Eye (tissue), 1 donor: ENCODE measurements around the gene SUSD3.
"Not testable (repeated sequence)": the region's sequence is repeated elsewhere in the genome, so short reads cannot be mapped to it uniquely, and the experiment has no call there.

Experiments
- DNase-seq: peaks from one replicate; pipeline ENCODE4 v3.0.0-alpha.2; 2015

SUSD3 gene

DNA sequence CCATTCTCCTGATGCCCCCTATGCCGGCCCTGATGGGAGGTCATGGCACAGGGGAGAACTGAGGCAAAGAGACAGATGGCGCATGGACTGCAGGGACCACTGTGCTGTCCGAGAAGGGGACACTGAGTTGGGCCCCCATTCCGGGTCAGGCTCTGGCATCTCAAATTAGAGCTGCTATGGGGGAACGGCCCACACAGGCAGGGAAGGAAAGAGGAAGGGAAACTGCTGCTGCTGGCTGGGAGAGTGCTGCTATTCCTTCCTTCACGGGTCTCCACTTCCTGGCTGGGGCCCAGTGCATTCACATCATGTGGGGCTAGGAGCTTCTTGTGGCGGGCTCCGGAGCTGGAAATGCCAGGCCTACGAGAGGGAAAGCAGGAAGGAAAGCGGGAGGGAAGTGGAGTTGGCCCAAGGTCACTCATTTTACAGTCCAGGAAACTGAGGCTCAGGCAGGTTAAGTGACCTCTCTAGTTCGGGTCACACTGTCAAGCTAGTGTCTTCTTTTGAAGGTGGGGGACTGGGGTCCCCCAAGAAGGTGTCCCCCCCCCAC is 36.2 kb downstream of the SUSD3 start:
- DNase-seq, result peak; percentile 55

DNA sequence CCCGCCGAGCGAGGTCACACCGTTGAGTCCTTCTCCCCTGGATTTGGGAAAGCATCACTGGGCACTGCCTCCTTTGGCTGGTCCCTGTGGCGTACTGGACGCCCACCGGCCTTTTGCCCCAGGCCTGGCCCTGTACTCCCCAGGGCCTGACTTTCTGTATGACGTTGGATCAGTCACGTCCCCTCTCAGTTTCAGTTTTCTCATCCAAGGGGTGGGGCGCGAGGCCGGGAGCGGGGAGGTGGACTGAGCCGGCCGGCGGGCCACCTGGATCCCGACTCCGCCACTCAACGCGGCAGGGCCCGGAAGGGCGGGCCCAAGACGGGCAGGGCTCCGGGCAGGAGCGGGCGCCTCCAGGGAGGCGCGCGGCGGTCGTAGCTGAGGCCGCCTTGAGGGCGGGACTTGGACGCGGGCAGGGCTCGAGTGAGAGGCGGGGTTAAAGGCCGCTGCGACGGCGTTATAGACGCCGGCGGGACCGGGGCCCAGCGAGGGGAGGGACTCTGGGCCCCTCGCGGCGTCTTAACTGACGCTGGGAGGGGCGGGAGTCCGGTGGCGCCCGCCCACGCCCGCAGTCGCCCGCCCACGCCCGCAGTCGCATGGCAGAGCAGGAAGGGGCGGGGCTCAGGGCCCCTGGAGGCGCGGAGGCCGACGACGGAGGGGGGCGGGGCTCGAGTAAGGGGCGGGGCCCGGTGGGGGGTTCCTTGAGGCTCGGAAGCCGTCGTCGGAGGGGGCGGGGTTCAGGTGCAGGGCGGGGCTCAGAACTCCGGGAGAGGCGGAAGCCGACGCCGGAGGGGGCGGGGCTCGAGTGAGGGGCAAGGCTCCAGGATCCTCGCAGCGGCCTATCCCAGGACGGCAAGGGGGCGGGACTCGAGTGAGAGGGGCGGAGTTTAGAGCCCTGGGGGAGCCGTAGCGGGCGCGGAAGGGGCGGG is 37.0 kb downstream of the SUSD3 start:
- DNase-seq, result peak; percentile 100

DNA sequence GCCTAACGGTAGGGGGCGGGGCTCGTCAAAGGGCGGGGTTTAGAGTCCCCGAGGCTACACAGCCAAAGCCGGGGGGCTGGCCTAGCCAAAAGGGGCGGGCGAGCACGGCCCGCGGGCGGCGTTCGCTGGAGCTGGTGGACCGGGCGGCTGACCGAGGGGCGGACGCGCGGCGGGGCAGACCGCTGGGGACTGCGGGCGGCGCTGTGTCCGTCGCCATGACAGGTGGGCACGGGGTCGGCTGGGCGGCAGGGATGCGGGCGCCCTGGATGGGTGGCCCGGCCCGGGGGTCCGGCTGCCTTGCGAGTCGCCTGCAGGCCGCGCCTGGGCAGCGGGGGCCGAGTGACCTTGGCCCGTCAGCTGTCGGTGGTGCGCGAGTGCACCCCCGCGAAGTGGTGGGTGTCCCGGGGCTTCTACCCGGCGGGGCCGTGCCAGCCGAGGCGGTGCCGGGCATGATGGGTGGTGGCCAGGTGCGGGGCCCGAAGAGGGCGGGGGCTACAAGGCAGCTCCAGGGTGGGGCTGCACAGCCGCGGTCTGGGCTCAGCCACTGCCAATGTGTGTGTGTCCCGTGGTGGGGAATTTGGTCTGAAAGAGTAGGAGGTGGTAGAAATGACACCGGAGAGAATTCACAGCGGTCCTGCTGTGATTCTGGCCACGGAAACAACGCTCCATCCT is 37.8 kb downstream of the SUSD3 start, which contains the start of gene CARD19:
Gene CARD19 (plus strand): TSS at position 87 of the 672 bp plus-strand sequence. CDS start 129 bp downstream, at position 216.
- no peak for DNase-seq

DNA sequence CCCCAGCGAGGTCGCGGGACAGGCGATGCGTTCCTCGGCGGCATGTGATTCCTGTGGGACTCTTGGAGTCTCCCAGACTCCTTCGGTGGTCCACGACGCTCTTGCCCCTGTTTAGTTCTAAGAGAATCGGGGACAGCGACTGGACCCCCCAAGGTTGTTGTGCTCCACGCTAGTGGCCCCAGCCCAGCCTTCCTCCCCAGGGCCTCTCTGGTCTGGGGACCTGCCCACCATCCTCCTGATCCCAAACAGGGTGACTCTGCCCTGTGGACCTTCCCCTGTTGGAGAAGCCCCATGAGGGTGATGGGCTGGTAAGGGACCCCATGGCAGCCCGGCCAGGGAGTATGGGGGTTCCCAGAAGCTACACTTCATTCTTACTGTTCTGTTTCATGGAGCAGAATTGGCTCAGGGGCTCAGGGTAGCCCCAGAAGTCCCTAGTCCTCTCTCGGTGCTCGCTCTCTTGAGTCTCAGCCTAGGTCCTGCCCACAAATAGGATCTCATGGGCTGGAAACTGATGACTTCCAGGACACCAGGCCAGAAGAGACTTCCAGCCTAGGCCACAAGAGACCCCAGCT is 38.4 kb downstream of the SUSD3 start:
- no peak for DNase-seq

DNA sequence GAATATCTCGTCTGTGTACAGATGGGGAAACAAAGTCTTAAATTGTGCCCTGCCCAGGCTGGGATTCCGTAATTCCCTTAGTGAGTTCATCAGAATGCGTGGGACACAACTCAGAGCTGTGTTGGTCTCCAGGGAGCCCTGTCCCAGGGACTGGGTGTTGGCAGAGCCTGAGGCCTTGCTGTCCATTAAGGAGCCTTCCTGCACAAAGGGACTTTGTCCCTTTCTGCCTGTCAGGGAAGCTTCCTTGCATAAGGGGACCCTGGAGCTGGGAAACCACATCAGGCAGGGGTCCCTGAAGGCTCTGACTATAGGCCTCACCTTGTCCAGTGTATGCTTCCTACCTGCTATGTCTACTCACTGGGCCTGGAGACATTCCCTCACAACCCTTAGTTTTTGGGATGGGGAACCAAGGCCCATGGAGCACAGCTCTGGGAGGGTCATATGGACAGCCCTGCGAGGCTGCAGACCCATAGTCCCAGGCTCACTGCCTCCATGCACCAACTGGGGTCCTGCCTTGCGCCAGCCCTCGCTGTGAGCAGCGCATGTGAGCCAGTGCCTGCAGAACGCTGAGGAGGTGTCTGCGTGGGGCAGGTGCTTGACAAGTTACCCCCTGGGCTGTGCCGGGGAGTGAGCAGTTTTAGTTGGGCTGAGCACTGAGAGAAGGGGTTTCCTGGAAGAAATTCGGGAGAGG is 39.2 kb downstream of the SUSD3 start:
- no peak for DNase-seq

DNA sequence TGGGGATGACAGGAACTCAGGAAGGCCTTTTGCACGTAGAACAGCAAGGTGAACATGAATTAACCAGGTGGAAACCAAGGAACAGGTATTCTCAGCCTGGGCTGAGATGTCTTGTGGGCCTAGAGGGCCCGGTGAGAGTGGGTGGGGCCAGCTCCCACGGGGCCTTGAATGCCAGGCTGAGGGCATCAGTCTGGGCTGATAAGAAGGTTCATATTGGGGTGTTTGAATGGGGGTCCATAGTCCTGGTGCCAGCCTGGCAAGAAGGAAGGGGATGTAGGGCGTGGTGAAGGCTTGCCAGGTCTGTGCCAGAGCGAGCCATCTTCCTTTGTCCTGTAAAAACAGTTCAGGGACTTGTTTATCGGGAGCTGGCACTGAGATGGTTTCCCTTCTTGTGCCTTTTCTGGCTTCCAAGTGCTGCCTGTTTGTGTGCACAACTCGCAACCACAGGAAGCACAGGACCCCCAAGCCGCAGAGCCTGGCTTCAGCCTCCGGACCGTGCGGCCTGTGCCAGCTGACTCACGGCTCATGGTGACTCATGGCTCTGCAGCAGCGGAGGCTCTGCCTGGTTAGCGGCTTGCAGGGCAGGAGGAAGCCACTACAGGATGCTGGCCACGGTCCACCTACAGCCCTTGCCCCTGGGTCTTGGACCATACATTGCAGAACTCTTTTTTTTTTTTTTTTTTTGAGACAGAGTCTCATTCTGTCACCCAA is 39.9 kb downstream of the SUSD3 start:
- DNase-seq, result no peak

DNA sequence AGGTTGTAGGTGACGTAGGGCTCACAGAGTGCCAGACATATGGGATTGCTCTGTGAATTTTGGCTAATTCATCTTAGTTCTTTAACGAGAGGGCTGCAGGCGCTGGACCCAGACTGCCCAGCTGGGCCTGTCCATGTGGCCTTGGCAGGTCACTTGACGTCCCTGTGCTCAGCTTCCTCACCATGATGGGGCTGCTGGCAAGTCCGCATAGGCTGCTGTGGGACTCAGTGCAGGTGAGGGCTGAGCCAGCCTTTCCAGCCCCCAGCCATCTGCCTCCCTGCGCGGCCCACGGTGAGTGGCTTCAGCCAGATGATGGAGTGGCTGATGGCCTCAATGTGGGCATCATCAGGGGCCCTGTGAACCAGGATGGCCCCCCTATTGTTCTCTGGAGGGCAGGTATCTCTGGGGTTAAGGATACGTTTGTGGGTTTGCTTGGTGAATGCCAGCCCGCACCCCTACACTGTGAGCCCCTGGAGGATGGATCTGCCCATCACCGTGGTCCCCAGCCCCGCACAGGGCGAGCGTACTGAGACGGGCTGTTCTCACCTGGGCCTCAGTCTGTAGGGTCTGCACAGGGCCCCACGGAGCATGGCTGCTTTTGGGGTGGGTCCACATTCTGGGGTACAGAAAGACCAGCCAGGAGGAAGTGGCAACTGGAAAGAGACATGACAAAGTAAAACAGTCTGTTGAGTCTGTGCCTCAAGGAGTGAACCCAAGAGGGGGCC is 41.2 kb downstream of the SUSD3 start:
- DNase-seq, result no peak

DNA sequence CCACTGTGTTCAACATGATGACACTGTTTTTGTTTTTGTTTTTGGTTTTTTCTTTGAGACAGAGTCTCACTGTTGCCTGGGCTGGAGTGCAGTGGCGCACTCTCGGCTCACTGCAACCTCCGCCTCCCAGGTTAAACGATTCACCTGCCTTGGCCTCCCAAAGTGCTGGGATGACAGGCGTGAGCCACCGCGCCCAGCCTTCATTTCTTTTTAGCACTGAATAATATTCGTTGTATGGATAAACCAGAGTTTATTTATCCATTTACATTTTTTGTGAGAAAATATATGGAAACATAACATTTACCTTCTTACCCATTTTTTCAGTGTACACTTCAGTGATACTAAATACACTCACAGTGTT is 41.8 kb downstream of the SUSD3 start:
- DNase-seq, result no peak

DNA sequence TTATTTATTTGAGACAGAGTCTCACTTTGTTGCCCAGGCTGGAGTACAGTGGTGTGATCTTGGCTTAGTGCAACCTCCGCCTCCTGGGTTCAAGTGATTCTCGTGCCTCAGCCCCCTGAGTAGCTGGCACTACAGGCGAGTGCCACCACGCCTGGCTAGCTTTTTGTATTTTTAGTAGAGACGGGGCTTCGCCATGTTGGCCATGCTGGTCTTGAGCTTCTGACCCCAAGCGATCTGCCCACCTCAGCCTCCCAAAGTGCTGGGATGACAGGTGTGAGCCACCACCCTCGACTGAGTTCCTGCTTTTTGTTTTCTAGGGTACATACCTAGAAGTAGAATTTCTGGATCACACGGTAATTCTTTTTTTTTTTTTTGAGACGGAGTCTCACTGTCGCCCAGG is 42.6 kb downstream of the SUSD3 start:
- DNase-seq, result not testable (repeated sequence)

DNA sequence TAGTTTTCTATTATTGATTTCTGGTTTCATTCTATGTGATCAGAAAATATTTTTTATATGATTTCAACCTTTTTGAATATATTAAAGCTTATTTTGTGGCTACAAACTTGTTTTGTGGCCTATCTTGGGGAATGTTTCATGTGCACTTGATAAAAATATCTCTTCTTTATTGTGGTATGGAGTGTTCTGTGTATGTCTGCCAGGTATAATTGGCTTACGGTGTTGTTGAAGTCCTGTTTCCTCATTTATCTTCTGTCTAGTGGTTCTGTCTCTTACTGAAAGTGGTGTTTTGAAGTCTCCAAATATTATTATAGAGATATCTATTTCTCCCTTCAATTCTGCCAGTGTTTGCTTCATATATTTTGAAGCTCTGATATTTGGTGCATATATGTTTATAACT is 47.1 kb downstream of the SUSD3 start:
- no peak for DNase-seq

DNA sequence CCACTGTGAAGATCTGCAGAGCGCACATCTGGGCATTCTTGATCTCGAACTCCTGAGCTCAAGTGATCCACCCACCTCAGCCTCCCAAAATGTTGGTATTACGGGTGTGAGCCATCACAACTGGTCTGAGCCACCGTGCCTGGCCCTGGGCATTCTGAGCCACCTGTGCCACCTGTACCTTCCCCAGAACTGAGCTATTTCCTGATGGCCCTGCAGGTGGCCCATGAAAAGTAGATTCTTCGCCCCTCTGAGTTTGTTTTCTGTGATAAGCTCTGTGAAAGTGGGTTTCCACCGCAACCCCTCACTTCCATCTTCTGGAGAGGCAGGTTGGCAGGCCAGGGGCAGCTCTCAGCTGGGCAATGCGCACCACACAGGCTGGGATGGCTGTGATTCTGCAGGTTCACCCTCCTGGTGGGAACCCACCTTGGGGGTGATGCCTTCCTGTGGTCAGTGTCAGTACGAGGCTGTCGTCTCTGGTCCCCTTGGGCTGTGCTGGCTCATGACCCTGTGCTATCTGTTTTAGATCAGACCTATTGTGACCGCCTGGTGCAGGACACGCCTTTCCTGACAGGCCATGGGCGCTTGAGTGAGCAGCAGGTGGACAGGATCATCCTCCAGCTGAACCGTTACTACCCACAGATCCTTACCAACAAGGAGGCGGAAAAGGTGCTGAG is 48.8 kb downstream of the SUSD3 start:
- no peak for DNase-seq

DNA sequence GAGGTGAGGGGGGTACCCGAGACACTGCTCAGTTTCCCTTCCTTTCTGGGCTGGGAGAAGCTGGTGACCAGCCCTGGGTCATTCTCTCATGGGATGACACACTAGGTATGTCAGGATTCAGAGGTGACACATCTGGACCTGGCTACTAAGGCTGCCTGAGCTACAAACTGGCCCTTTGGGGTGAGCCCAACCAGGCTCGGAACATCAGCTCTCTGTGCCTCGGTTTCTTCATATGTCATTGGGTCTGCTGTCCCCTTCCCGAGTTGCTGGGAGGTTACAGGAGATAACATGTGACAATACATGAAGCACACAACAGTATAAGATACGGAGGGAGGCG is 49.3 kb downstream of the SUSD3 start:
- no peak for DNase-seq

DNA sequence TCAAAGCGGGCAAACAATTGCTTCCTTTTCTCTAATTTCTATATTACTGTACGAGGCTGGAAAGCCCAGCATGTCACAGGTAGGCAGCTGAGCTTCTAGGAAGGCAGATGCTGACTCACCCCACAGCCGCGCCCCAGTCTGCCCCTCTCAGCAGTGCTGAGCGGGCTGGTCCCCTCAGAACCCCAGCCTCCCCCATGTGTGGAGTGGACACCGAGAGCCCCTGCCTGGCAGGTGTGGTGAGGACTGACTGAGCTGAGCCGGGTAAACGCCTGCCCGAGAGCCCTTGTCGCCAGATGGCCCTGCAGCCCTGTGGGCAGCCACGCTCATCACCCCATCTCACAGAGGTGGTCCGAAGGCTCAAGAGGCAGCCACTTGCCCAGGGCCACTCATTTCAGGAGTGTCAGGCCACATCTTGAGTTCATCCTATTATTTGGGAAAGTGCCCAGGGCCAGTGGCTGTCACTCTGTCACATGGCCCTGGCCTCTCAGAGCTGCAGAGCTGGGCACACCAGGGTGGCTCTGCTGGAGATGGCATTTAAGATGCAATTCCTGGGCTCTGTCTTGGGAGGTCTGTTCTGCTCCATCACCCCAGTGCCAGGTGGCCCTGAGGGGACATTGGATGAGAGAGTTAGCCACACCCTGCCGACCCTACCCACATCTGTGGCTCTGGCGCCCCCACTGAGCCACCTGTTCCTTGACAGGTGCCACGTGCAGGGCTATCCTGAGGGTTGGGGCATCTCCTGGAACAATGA is 50.0 kb downstream of the SUSD3 start:
- DNase-seq, result no peak

DNA sequence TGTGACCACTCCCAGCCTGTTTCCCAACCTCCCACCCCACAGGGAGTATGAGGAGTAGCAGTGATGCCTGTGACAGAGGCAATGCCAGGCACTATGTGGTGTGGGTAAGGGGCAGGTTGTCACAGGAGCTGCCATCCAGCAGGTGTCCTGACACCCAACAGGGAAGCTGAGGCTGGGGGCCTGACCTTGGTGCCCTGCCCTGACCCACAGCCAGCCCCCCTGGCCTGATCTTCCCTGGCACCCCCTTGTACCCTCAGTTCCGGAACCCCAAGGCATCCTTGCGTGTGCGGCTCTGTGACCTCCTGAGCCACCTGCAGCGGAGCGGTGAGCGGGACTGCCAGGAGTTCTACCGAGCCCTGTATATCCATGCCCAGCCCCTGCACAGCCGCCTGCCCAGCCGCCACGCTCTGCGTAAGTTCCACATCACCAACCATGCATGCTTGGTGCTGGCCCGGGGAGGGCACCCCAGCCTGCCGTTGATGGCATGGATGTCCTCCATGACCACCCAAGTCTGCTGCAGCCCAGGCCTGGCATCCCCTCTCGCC is 51.9 kb downstream of the SUSD3 start:
- DNase-seq, result no peak

DNA sequence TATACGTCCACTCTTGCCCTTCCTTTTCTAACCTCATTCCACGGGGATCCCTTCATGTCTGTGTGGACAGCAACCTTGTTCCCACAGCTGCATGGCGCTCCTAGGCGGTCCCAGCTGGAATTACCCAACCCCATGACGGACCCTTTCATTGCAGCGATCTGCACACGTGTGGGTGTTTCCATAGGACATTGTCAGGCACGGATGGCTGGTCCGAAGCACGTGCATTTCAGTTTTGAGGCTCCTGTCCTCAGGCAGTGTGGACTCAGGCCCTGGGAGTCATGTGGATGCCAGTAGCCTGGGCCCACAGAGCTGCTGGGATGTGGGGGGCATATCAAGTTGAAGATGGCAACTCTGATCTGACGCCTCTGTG is 52.5 kb downstream of the SUSD3 start:
- no peak for DNase-seq

DNA sequence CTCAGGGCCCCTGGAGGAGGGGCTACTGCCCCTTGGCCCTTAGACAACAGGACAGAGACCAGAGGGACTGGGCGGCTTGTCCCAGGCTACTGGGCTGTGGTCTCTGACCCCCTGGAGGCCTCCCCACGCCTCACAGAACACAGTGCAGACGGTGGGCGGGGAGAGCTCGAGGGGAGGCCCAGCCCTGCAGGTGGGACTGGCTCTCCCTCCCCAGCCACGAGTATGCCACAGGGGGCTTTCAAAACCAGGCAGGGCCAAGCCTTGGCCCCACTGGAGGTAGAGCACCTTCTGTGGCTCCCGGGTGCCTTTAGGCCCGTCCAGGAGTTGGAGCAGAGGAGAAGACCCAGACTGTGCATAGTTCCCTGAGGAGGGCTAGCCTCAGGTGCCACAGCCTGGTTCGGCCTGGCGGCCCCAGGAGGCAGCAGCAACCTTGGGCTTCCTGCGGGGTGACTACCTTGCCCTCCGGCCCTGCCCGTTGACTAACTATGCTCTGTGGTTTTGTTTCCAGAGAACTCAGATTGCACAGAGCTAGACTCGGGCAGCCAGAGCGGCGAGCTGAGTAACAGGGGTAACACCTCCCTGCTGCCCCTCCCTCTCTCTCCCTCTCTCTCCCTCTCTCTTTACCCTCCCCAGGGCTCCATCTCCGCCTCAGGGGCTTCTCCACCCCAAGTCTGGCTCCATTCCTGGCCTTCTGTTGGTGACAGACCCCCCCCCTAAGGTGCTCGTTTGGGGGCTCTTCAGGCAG is 53.0 kb downstream of the SUSD3 start:
- no peak for DNase-seq

DNA sequence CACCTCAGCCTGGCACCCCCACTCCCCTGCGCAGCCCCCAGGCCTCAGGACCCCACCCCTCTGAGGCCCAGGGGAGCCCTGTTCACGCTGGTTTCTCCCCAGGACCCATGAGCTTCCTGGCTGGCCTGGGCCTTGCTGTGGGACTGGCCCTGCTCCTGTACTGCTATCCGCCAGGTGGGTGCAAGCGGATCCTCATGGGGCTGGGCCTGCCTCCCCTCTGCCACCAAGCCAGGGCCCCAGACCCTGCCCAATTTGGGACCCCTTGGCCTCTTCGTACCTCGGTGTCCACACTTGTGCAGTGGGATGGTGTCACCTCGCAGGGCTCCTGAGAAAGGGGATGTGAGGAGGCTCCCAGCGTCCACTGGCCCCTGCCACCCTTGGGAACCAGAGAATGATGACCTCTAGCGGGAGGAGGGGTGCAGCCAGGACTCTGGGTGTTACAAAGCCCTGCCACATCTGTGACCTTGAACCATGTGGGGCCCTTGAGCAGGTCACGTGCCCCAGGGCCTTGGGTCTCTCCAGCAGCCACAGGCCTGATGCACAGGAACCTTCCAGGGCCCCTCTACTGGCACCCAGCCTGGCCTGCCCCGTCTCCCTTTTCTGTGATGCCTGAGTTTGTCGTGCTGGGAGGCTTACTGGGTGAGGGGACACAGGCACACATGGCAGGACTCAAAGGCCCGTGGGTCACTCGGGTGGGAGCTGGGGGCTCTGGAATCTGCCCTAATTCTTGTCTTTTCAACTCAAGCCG is 53.8 kb downstream of the SUSD3 start:
- no peak for DNase-seq

DNA sequence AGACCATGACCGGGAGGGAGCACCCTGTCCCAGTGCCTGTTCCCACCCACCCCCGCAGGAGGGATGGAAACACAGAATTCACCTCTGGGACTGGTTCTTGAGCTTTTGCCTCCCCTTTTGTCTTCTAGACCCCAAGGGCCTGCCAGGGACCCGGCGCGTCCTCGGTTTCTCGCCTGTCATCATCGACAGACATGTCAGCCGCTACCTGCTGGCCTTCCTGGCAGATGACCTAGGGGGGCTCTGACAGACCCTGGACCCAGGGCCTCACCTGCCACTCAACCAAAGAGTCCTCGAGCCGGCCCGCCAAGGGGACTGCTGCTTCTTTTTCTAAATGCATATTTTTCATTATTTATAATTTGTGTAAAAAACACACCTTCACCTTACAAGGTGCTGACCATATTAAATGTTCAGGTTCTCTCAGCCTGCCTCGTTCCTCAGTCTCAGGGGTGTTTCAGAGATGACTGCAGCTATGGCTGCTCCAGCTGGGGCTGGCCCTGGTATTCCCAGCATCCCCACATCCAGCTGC is 54.4 kb downstream of the SUSD3 start:
- no peak for DNase-seq
